Endodermal cell (in vitro differentiated cells): ENCODE data around the gene MRPS18A. TPM values are rescaled to one million over a fixed set of nuclear protein-coding genes. Genes with fewer than 3 reads are reported as not detected.
A peak's percentile ranks its signal among the peaks of the same experiment; 100 is the strongest.

ENCODE experiments used
- DNase-seq: peaks from one replicate; pipeline ENCODE4 v3.0.0-alpha.2; 2017
- H3K27ac ChIP-seq: 2 replicates; pipeline ENCODE4 v1.5.1; 2013; ENCODE audit warnings: mild to moderate bottlenecking, low read depth, low read length, moderate library complexity
- H3K27me3 ChIP-seq: 2 replicates; pipeline ENCODE4 v1.6.1; 2013; ENCODE audit warnings: mild to moderate bottlenecking, low read length, moderate library complexity; ENCODE audit not compliant: insufficient read depth, control insufficient read depth, poor library complexity, severe bottlenecking
- H3K36me3 ChIP-seq: 2 replicates; pipeline ENCODE4 v1.7.0; 2013; ENCODE audit warnings: mild to moderate bottlenecking, low read length, moderate library complexity; ENCODE audit not compliant: control insufficient read depth, insufficient read depth
- H3K4me1 ChIP-seq: one replicate; pipeline ENCODE4 v1.7.0; 2013; ENCODE audit warnings: low read length; ENCODE audit not compliant: control insufficient read depth, insufficient read depth
- H3K4me3 ChIP-seq: 2 replicates; pipeline ENCODE4 v1.5.1; 2013; ENCODE audit warnings: mild to moderate bottlenecking, low read length, moderate library complexity
- H3K9ac ChIP-seq: 2 replicates; pipeline ENCODE4 v1.6.1; 2013; ENCODE audit warnings: mild to moderate bottlenecking, low read length, moderate library complexity; ENCODE audit not compliant: poor library complexity, severe bottlenecking; ENCODE audit errors: extremely low read depth
- H3K9me3 ChIP-seq: 2 replicates; pipeline ENCODE4 v1.6.1; 2013; ENCODE audit warnings: mild to moderate bottlenecking, low read length, moderate library complexity; ENCODE audit not compliant: control insufficient read depth
- H3K27ac Mint-ChIP-seq: 2 replicates; pipeline ENCODE4 v1.8.0; 2020; ENCODE audit warnings: mixed read lengths
- H3K27me3 Mint-ChIP-seq: 2 replicates; pipeline ENCODE4 v1.8.0; 2021; ENCODE audit warnings: mild to moderate bottlenecking, mixed read lengths; ENCODE audit not compliant: insufficient read depth
- H3K36me3 Mint-ChIP-seq: 2 replicates; pipeline ENCODE4 v1.8.0; 2020; ENCODE audit warnings: low read depth, mixed read lengths
- H3K4me1 Mint-ChIP-seq: 2 replicates; pipeline ENCODE4 v1.8.0; 2020; ENCODE audit warnings: mixed read lengths
- H3K4me3 Mint-ChIP-seq: 2 replicates; pipeline ENCODE4 v1.8.0; 2020; ENCODE audit warnings: mild to moderate bottlenecking, moderate library complexity, mixed read lengths
- H3K9me3 Mint-ChIP-seq: 2 replicates; pipeline ENCODE4 v1.8.0; 2020; ENCODE audit warnings: mild to moderate bottlenecking, mixed read lengths
- WGBS, 2 experiments: methylation state at CpG; one replicate each; pipeline versions ENCODE4 v1.1.5 to v1.1.7; 2013; ENCODE audit warnings: missing lambda C conversion rate in 2 of 2, mixed read lengths in 1 of 2; ENCODE audit not compliant: insufficient coverage in 1 of 2, insufficient read length in 1 of 2; 5-methylcytosine and 5-hydroxymethylcytosine counted together
- total RNA-seq, 2 donors: library from RNA; stranded (reverse); fragmentation: NEBNext Ultra II Directional in 1 of 2; extraction: Animal tissue kit (Norgen Biotek cat#: 25700) in 1 of 2; gene quantifications; 2 replicates in 1 of 2; 3 replicates in 1 of 2; pipeline ENCODE4 v1.2.1, GENCODE V29; 2021
- TF ChIP-seq, protein P1 (sequence below): fragments of 200-600 bp; sonication (generic); conservative IDR thresholded peaks from 2 replicates; pipeline ENCODE4 v1.5.0; 2021; ENCODE audit warnings: antibody characterized with exemption, mild to moderate bottlenecking

The MRPS18A gene
- total RNA-seq, 2 donors from 2014 or later = 53.6 to 58.8 TPM

DNA sequence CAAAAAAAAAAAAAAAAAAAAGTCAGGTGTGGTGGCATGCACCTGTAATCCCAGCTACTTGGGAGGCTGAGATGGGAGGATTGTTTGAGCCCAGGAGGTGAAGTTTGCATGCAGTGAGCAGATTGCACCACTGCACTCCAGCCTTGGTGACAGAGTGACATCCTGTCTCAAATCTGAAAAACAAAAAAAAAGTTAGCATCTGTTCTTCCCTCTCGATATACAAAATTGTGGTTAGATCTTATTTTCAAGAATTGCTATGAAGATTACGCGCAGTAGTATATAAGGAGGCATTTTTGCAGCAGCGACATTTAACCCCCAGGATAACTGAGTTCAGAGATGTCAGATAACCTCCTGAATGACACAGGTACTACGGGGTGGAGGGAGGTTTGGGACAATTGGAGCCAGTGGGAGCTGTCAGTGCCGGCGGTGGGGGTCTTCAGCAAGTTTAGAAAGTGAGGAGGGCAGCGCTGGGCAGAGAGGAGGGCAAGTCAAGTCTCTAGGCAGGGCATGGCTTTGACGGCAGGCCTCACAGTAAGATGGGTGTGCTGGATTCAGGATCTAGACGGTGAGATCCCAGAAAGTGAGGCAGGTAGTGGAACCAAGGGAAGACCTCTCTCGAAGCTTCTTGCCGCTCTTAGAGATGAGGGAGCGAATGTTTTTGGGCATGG is 26.2 kb upstream of the MRPS18A start:
- Mint-ChIP-seq H3K27me3 (no peaks in the 10 kb centered on the region), H3K27ac (peak overlapping the region; percentile 17), H3K4me1 (peaks cover 51% of the 10 kb centered on the region), H3K36me3 (no peaks in the 10 kb centered on the region), H3K4me3 (no peak overlapping the region), H3K9me3 (peaks cover 1% of the 10 kb centered on the region)
- no peaks in the 10 kb centered on the region for H3K36me3 ChIP-seq
- H3K9ac ChIP-seq = no peak overlapping the region
- no peaks in the 10 kb centered on the region for H3K9me3 ChIP-seq
- TF ChIP-seq, protein P1, sequence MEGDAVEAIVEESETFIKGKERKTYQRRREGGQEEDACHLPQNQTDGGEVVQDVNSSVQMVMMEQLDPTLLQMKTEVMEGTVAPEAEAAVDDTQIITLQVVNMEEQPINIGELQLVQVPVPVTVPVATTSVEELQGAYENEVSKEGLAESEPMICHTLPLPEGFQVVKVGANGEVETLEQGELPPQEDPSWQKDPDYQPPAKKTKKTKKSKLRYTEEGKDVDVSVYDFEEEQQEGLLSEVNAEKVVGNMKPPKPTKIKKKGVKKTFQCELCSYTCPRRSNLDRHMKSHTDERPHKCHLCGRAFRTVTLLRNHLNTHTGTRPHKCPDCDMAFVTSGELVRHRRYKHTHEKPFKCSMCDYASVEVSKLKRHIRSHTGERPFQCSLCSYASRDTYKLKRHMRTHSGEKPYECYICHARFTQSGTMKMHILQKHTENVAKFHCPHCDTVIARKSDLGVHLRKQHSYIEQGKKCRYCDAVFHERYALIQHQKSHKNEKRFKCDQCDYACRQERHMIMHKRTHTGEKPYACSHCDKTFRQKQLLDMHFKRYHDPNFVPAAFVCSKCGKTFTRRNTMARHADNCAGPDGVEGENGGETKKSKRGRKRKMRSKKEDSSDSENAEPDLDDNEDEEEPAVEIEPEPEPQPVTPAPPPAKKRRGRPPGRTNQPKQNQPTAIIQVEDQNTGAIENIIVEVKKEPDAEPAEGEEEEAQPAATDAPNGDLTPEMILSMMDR = no peak
- no peak for DNase-seq
- H3K4me3 ChIP-seq = no peak overlapping the region
- peaks cover 15% of the 10 kb centered on the region for H3K4me1 ChIP-seq
- 93 to 98% methylated on average over 10 to 13 of the region's 13 CpGs for WGBS, 2 experiments
- H3K27ac ChIP-seq = no peak overlapping the region
- no peaks in the 10 kb centered on the region for H3K27me3 ChIP-seq

DNA sequence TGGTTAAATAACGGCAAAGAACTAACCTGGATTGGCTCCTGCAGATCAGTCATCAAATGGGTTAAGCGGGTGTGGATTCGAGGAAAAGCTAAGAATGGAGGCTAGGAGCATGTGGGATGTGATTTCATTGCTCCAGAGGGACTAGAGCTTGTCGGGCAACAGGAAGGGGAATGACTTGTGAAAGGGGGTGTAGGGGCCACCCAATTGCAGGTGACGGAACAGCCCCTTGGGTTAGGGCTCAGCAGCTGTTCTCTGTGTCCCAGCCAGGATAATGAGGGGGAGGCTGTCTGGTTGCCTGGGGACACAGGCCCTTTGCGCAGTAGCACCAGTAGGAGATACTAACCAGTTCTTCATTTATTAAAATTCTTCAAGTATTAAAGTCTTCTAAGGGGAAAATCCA is 25.0 kb upstream of the MRPS18A start:
- H3K27ac Mint-ChIP-seq = peak overlapping the region; percentile 5
- no peaks in the 10 kb centered on the region for H3K36me3 Mint-ChIP-seq
- DNase-seq = peak; percentile 30
- H3K4me1 ChIP-seq = peaks cover 7% of the 10 kb centered on the region
- TF ChIP-seq, protein P1 = no peak
- no peaks in the 10 kb centered on the region for H3K27me3 Mint-ChIP-seq
- H3K4me1 Mint-ChIP-seq = peaks cover 45% of the 10 kb centered on the region
- H3K9ac ChIP-seq = no peak overlapping the region
- H3K36me3 ChIP-seq = no peaks in the 10 kb centered on the region
- no peak overlapping the region for H3K4me3 ChIP-seq
- no peaks in the 10 kb centered on the region for H3K9me3 ChIP-seq
- WGBS, 2 experiments = 93 to 95% methylated on average over 5 to 6 of the region's 6 CpGs
- peaks cover 1% of the 10 kb centered on the region for H3K9me3 Mint-ChIP-seq
- H3K27me3 ChIP-seq = no peaks in the 10 kb centered on the region
- H3K4me3 Mint-ChIP-seq = no peak overlapping the region
- no peak overlapping the region for H3K27ac ChIP-seq

DNA sequence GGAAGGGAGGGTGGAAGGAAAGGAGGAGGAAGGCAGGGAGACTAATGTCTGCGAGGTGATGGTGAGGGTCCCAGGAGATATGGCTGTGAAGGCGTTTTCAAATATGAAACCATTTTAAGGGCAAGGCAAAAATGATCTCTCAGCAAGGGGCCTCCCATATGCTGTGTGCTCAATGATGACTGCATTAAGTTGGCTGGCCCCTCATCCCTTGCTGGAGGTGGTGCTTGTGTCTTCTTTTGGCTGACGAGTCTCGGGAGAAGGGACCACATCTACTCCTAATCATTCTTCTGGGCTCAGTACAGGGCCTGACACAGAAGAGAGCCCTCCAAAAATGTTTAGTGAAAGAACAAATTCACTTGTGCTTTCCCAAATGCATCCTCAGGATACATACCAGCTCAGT is 23.0 kb upstream of the MRPS18A start:
- Histone ChIP-seq H3K36me3 (no peaks in the 10 kb centered on the region), H3K27me3 (no peaks in the 10 kb centered on the region), H3K4me3 (no peak overlapping the region), H3K4me1 (peaks cover 24% of the 10 kb centered on the region), H3K27ac (no peak overlapping the region), H3K9ac (no peak overlapping the region), H3K9me3 (no peaks in the 10 kb centered on the region)
- H3K4me3 Mint-ChIP-seq = no peak overlapping the region
- WGBS, 2 experiments = 91 to 97% methylated on average over 4 of the region's 4 CpGs
- DNase-seq = peak; percentile 21
- no peaks in the 10 kb centered on the region for H3K27me3 Mint-ChIP-seq
- H3K36me3 Mint-ChIP-seq = no peaks in the 10 kb centered on the region
- H3K9me3 Mint-ChIP-seq = peaks cover 1% of the 10 kb centered on the region
- TF ChIP-seq, protein P1 = no peak
- H3K27ac Mint-ChIP-seq = no peak overlapping the region
- peaks cover 55% of the 10 kb centered on the region for H3K4me1 Mint-ChIP-seq
